ENCODE data around the gene IDUA. TPM values are rescaled to one million over a fixed set of nuclear protein-coding genes. Genes with fewer than 3 reads are reported as not detected.

The IDUA gene
- total and polyA plus RNA-seq, 4 donors: 3.0 to 4.5 (median 3.8) TPM

DNA sequence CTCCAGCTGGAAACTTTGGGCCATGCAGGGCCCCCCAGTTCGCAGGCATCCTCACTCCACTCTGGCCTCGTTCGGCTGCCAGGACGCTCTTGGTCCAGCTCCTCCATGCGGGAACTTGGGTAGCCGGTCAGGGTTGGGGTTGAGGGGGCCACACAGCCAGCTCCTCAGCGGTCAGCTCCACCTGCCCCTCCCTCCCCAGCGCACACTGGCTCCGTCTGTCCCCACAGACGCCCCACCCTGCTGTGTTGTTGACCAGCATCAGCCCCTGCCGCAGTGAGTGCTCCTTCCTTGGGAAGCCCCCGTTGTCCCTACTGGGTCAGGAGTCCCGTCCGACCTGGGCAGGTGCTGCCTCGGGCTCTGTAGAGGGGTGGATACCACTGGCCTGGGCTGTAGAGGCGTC lies 30.4 kb downstream of the IDUA start:
- peaks cover 8 to 13% (median 12%) of the 10 kb centered on the region in 4 donors for H3K4me1 ChIP-seq (ENCODE audit: control insufficient read depth in 4 of 4, insufficient read depth in 4 of 4, low read length in 3 of 4)
- 83% methylated on average over 16 of the region's 16 CpGs for WGBS
- TF ChIP-seq TAF1 (conservative IDR thresholded peaks at IDR 0.05) (no peak), SP1 (IDR thresholded peaks at IDR 0.05) (no peak), HNF4A (conservative IDR thresholded peaks at IDR 0.05) (no peak), FOXA1 (IDR thresholded peaks at IDR 0.05) (no peak), FOXA2 (IDR thresholded peaks at IDR 0.05) (no peak), NR2F2 (IDR thresholded peaks at IDR 0.05) (no peak)
- TF ChIP-seq, protein P1, sequence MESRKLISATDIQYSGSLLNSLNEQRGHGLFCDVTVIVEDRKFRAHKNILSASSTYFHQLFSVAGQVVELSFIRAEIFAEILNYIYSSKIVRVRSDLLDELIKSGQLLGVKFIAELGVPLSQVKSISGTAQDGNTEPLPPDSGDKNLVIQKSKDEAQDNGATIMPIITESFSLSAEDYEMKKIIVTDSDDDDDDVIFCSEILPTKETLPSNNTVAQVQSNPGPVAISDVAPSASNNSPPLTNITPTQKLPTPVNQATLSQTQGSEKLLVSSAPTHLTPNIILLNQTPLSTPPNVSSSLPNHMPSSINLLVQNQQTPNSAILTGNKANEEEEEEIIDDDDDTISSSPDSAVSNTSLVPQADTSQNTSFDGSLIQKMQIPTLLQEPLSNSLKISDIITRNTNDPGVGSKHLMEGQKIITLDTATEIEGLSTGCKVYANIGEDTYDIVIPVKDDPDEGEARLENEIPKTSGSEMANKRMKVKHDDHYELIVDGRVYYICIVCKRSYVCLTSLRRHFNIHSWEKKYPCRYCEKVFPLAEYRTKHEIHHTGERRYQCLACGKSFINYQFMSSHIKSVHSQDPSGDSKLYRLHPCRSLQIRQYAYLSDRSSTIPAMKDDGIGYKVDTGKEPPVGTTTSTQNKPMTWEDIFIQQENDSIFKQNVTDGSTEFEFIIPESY (IDR thresholded peaks at IDR 0.05): no peak
- TF ChIP-seq, protein P2, sequence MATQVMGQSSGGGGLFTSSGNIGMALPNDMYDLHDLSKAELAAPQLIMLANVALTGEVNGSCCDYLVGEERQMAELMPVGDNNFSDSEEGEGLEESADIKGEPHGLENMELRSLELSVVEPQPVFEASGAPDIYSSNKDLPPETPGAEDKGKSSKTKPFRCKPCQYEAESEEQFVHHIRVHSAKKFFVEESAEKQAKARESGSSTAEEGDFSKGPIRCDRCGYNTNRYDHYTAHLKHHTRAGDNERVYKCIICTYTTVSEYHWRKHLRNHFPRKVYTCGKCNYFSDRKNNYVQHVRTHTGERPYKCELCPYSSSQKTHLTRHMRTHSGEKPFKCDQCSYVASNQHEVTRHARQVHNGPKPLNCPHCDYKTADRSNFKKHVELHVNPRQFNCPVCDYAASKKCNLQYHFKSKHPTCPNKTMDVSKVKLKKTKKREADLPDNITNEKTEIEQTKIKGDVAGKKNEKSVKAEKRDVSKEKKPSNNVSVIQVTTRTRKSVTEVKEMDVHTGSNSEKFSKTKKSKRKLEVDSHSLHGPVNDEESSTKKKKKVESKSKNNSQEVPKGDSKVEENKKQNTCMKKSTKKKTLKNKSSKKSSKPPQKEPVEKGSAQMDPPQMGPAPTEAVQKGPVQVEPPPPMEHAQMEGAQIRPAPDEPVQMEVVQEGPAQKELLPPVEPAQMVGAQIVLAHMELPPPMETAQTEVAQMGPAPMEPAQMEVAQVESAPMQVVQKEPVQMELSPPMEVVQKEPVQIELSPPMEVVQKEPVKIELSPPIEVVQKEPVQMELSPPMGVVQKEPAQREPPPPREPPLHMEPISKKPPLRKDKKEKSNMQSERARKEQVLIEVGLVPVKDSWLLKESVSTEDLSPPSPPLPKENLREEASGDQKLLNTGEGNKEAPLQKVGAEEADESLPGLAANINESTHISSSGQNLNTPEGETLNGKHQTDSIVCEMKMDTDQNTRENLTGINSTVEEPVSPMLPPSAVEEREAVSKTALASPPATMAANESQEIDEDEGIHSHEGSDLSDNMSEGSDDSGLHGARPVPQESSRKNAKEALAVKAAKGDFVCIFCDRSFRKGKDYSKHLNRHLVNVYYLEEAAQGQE (IDR thresholded peaks at IDR 0.05): no peak
- TF ChIP-seq, protein P3, sequence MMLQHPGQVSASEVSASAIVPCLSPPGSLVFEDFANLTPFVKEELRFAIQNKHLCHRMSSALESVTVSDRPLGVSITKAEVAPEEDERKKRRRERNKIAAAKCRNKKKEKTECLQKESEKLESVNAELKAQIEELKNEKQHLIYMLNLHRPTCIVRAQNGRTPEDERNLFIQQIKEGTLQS (IDR thresholded peaks at IDR 0.05): no peak
- H3K9me3 ChIP-seq (ENCODE audit: control insufficient read depth in 4 of 4, low read length in 3 of 4): no peaks in the 10 kb centered on the region
- H3K4me3 ChIP-seq (ENCODE audit: low read depth in 1 of 3, low read length in 3 of 3): no peak overlapping the region
- no peak overlapping the region for H3K27ac ChIP-seq (ENCODE audit: low read depth in 1 of 2, low read length in 2 of 2)
- no peaks in the 10 kb centered on the region for H3K27me3 ChIP-seq (ENCODE audit: control insufficient read depth in 4 of 4, insufficient read depth in 4 of 4, low read length in 3 of 4)
- H3K36me3 ChIP-seq (ENCODE audit: control insufficient read depth in 4 of 4, insufficient read depth in 3 of 4, low read depth in 1 of 4, low read length in 3 of 4): peaks cover 0 to 11% (median 0%) of the 10 kb centered on the region in 4 donors
- DNase-seq (ENCODE audit: low spot score): no peak
- H3K9ac ChIP-seq (ENCODE audit: low read depth in 1 of 2, low read length in 2 of 2): no peak overlapping the region

DNA sequence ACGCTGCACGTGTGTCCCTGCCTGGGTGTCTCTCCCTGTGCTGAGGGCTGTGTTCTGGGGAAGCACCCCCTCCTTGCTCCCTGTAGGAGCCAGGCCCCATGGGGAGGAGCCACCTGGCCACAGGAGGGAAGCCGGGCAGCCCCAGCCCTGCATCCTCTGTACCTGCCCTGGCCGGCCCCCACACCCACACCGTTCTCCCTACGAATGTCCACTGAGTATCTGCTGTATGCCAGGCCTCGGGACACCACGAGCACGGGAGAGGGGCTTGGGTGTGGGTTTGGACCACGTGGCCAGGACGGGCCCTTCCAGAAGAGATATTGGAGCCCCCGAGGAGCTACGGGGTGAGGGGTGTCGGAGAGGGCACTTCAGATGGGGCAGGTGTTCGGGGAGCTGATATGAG lies 30.9 kb downstream of the IDUA start:
- Histone ChIP-seq H3K27me3 (ENCODE audit: control insufficient read depth in 4 of 4, insufficient read depth in 4 of 4, low read length in 3 of 4) (no peaks in the 10 kb centered on the region), H3K4me3 (ENCODE audit: low read depth in 1 of 3, low read length in 3 of 3) (no peak overlapping the region), H3K4me1 (ENCODE audit: control insufficient read depth in 4 of 4, insufficient read depth in 4 of 4, low read length in 3 of 4) (peaks cover 5 to 12% (median 10%) of the 10 kb centered on the region in 4 donors), H3K27ac (ENCODE audit: low read depth in 1 of 2, low read length in 2 of 2) (no peak overlapping the region), H3K9ac (ENCODE audit: low read depth in 1 of 2, low read length in 2 of 2) (no peak overlapping the region), H3K9me3 (ENCODE audit: control insufficient read depth in 4 of 4, low read length in 3 of 4) (no peaks in the 10 kb centered on the region), H3K36me3 (ENCODE audit: control insufficient read depth in 4 of 4, insufficient read depth in 3 of 4, low read depth in 1 of 4, low read length in 3 of 4) (peaks cover 0 to 11% (median 0%) of the 10 kb centered on the region in 4 donors)
- DNase-seq (ENCODE audit: low spot score): no peak
- WGBS: 92% methylated on average over 15 of the region's 15 CpGs
- no peak for TF ChIP-seq NR2F2 (IDR thresholded peaks at IDR 0.05)
- TF ChIP-seq, protein P4, sequence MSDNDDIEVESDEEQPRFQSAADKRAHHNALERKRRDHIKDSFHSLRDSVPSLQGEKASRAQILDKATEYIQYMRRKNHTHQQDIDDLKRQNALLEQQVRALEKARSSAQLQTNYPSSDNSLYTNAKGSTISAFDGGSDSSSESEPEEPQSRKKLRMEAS (IDR thresholded peaks at IDR 0.05): no peak
- TF ChIP-seq, protein P5, sequence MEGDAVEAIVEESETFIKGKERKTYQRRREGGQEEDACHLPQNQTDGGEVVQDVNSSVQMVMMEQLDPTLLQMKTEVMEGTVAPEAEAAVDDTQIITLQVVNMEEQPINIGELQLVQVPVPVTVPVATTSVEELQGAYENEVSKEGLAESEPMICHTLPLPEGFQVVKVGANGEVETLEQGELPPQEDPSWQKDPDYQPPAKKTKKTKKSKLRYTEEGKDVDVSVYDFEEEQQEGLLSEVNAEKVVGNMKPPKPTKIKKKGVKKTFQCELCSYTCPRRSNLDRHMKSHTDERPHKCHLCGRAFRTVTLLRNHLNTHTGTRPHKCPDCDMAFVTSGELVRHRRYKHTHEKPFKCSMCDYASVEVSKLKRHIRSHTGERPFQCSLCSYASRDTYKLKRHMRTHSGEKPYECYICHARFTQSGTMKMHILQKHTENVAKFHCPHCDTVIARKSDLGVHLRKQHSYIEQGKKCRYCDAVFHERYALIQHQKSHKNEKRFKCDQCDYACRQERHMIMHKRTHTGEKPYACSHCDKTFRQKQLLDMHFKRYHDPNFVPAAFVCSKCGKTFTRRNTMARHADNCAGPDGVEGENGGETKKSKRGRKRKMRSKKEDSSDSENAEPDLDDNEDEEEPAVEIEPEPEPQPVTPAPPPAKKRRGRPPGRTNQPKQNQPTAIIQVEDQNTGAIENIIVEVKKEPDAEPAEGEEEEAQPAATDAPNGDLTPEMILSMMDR (IDR thresholded peaks at IDR 0.05; ENCODE audit: low read depth, low read length, missing input control): no peak
- TF ChIP-seq YY1 (IDR thresholded peaks at IDR 0.05): no peak
- TF ChIP-seq FOXA2 (IDR thresholded peaks at IDR 0.05): no peak
- TF ChIP-seq, protein P2 (IDR thresholded peaks at IDR 0.05): no peak
- TF ChIP-seq, protein P3 (IDR thresholded peaks at IDR 0.05): no peak
- no peak for TF ChIP-seq SP1 (IDR thresholded peaks at IDR 0.05)
- no peak for TF ChIP-seq GABPA (IDR thresholded peaks at IDR 0.05 in 1 of 2, conservative IDR thresholded peaks at IDR 0.05 in 1 of 2)
- TF ChIP-seq TAF1 (conservative IDR thresholded peaks at IDR 0.05): no peak
- no peak for TF ChIP-seq JUND (IDR thresholded peaks at IDR 0.05)
- TF ChIP-seq RXRA (IDR thresholded peaks at IDR 0.05): no peak
- TF ChIP-seq HNF4A (conservative IDR thresholded peaks at IDR 0.05): no peak
- TF ChIP-seq, protein P1 (IDR thresholded peaks at IDR 0.05): no peak

Data from liver (tissue), 9 donors.